Mesendoderm (in vitro differentiated cells): ENCODE data around the gene INO80B.

ENCODE experiments used
- DNase-seq: peaks from one replicate; pipeline ENCODE4 v3.0.0; 2013
- H2AK5ac ChIP-seq: 2 replicates; pipeline ENCODE4 v1.6.1; 2013; ENCODE audit warnings: low read length, inconsistent platforms
- H2BK120ac ChIP-seq: 2 replicates; pipeline ENCODE4 v1.6.1; 2013; ENCODE audit warnings: low read depth, mild to moderate bottlenecking, low read length, moderate library complexity, mixed read lengths
- H2BK15ac ChIP-seq: replicated peaks from 2 replicates; pipeline ENCODE4 v1.6.1; 2013; ENCODE audit warnings: low read depth, mild to moderate bottlenecking, moderate library complexity
- H2BK5ac ChIP-seq: 2 replicates; pipeline ENCODE4 v1.6.1; 2013; ENCODE audit warnings: low read length, inconsistent platforms
- H3K18ac ChIP-seq: 2 replicates; pipeline ENCODE4 v1.6.1; 2013; ENCODE audit warnings: mild to moderate bottlenecking, low read length, mixed read lengths
- H3K23ac ChIP-seq: one replicate; pipeline ENCODE4 v1.6.1; 2013; ENCODE audit warnings: low read length
- H3K27ac ChIP-seq: 2 replicates; pipeline ENCODE4 v1.5.1; 2013; ENCODE audit warnings: low read depth, mild to moderate bottlenecking, inconsistent platforms, low read length, moderate library complexity
- H3K27me3 ChIP-seq: 2 replicates; pipeline ENCODE4 v1.6.1; 2013; ENCODE audit warnings: low read length, control low read depth, mild to moderate bottlenecking, inconsistent platforms; ENCODE audit not compliant: insufficient read depth, poor library complexity
- H3K36me3 ChIP-seq: 2 replicates; pipeline ENCODE4 v1.6.1; 2013; ENCODE audit warnings: low read length, inconsistent platforms; ENCODE audit not compliant: control insufficient read depth, insufficient read depth
- H3K4ac ChIP-seq: one replicate; pipeline ENCODE4 v1.6.1; 2013; ENCODE audit warnings: low read depth, mild to moderate bottlenecking, low read length, moderate library complexity
- H3K4me1 ChIP-seq: 2 replicates; pipeline ENCODE4 v1.6.1; 2013; ENCODE audit warnings: low read depth, low read length, inconsistent platforms; ENCODE audit not compliant: control insufficient read depth
- H3K4me2 ChIP-seq: 2 replicates; pipeline ENCODE4 v1.6.1; 2013; ENCODE audit warnings: low read length
- H3K4me3 ChIP-seq: 2 replicates; pipeline ENCODE4 v1.5.1; 2013; ENCODE audit warnings: mild to moderate bottlenecking, low read length
- H3K56ac ChIP-seq: one replicate; pipeline ENCODE4 v1.6.1; 2013; ENCODE audit warnings: low read length
- H3K79me1 ChIP-seq: 2 replicates; pipeline ENCODE4 v1.6.1; 2013; ENCODE audit warnings: low read length, inconsistent platforms
- H3K79me2 ChIP-seq: 2 replicates; pipeline ENCODE4 v1.6.1; 2013; ENCODE audit warnings: mild to moderate bottlenecking, low read length; ENCODE audit not compliant: control insufficient read depth, insufficient read depth
- H3K9ac ChIP-seq: 2 replicates; pipeline ENCODE4 v1.6.1; 2013; ENCODE audit warnings: low read length, inconsistent platforms
- H4K5ac ChIP-seq: one replicate; pipeline ENCODE4 v1.6.1; 2013; ENCODE audit warnings: low read length
- H4K8ac ChIP-seq: one replicate; pipeline ENCODE4 v1.6.1; 2013; ENCODE audit warnings: low read depth, mild to moderate bottlenecking, control low read depth, low read length, moderate library complexity
- WGBS: extraction: QIAGEN DNeasy Blood & Tissue Kit; methylation state at CpG from one replicate; pipeline ENCODE4 v1.1.7; 2013; ENCODE audit warnings: low lambda C conversion rate, missing lambda C conversion rate; ENCODE audit not compliant: insufficient coverage; ENCODE audit errors: extremely low coverage; 5-methylcytosine and 5-hydroxymethylcytosine counted together

INO80B gene

DNA sequence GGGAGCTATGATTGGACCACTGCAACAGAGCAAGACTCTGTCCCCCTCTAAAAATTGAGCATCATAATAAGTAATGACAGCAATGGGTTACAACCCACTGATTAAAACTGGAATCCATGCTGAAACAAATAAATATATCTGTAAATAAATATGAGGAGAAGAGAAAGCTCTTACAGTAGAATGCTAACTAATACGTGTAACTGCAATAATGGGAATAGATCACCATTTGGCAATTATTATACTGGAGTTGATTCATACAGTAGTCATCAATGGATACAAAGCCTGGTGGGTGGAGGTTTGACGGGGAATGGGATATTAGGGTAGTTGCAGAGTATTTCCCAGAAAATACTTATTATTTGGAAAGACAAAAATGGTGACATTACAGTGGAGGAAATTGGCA is 6.1 kb upstream of the INO80B start:
- no peaks in the 10 kb centered on the region for H3K36me3 ChIP-seq
- H4K8ac ChIP-seq = no peak overlapping the region
- no peak overlapping the region for H2BK120ac ChIP-seq
- WGBS = no CpG with 5 or more reads among the region's 2 CpGs
- no peak overlapping the region for H3K4me3 ChIP-seq
- no peak overlapping the region for H3K4ac ChIP-seq
- no peak overlapping the region for H3K18ac ChIP-seq
- H3K27me3 ChIP-seq = no peaks in the 10 kb centered on the region
- H4K5ac ChIP-seq = no peak overlapping the region
- no peak overlapping the region for H2BK15ac ChIP-seq
- H3K4me1 ChIP-seq = no peaks in the 10 kb centered on the region
- H3K27ac ChIP-seq = no peak overlapping the region
- H3K23ac ChIP-seq = no peak overlapping the region
- no peaks in the 10 kb centered on the region for H3K79me2 ChIP-seq
- H3K4me2 ChIP-seq = no peak overlapping the region
- no peak overlapping the region for H2BK5ac ChIP-seq
- H3K9ac ChIP-seq = no peak overlapping the region
- no peak overlapping the region for H3K56ac ChIP-seq
- H3K79me1 ChIP-seq = no peaks in the 10 kb centered on the region
- H2AK5ac ChIP-seq = no peak overlapping the region
- no peak for DNase-seq

DNA sequence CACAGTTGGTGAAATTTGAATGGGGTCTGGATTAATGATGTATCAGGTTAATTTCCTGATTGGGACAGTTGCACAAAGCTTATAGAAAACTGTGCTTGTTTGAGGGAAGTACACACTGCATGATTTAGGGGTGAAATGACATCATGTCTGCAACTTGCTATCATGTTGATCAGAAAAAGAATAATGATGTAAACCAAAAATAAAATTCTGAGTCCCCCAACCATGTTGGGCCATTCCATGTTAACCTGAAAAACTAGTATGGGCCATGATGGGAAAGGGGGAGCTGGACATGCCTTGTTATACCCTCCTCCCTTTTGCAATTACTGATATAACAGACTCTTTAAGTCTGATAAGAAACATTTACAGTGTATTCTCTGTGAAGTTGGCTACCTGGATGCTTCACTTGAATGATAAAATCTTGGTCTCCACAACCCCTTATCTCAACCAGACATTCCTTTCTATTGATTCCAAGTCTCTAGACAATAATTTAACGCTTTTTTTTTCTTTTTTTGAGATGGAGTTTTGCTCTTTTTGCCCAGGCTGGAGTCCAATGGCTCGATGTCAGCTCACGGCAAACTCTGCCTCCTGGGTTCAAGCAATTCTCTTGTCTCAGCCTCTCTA is 4.2 kb upstream of the INO80B start:
- Histone ChIP-seq H3K9ac (no peak overlapping the region), H2BK5ac (no peak overlapping the region), H3K4ac (no peak overlapping the region), H3K27me3 (no peaks in the 10 kb centered on the region), H3K18ac (no peak overlapping the region), H3K4me1 (peaks cover 2% of the 10 kb centered on the region), H2BK15ac (no peak overlapping the region), H2AK5ac (no peak overlapping the region), H3K79me1 (peaks cover 3% of the 10 kb centered on the region), H3K27ac (no peak overlapping the region), H4K8ac (no peak overlapping the region), H3K79me2 (peaks cover 2% of the 10 kb centered on the region), H4K5ac (no peak overlapping the region), H3K36me3 (no peaks in the 10 kb centered on the region), H3K56ac (no peak overlapping the region), H3K23ac (no peak overlapping the region), H2BK120ac (no peak overlapping the region), H3K4me2 (no peak overlapping the region), H3K4me3 (no peak overlapping the region)
- no CpG with 5 or more reads among the region's 3 CpGs for WGBS
- DNase-seq = no peak

DNA sequence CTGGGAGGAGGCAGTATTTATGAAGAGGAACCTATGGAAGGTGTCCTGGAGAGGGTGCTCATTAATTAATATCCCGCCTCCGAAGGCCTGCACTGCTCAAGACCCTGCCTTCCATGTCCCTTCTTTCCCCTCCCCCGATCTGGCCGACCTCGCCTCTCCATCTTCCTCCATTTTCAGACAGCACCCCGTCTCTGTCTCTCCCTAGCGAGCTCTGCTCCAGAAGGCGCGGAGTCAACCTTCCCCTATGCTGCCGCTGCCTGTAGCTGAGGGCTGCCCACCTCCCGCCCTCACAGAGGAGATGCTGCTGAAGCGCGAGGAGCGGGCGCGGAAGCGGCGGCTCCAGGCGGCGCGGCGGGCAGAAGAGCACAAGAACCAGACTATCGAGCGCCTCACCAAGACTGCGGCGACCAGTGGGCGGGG is 2.3 kb downstream of the INO80B start:
- Histone ChIP-seq H4K8ac (peak overlapping the region; percentile 43), H2BK15ac (no peak overlapping the region), H3K79me1 (peaks cover 10% of the 10 kb centered on the region), H3K56ac (peak overlapping the region; percentile 77), H3K18ac (no peak overlapping the region), H3K27ac (peak overlapping the region; percentile 74), H3K4me2 (peak overlapping the region; percentile 44), H2AK5ac (no peak overlapping the region), H2BK120ac (no peak overlapping the region), H2BK5ac (peak overlapping the region; percentile 12), H4K5ac (no peak overlapping the region), H3K4ac (peak overlapping the region; percentile 22), H3K36me3 (peaks cover 3% of the 10 kb centered on the region), H3K23ac (no peak overlapping the region), H3K4me1 (peaks cover 6% of the 10 kb centered on the region), H3K9ac (peak overlapping the region; percentile 71), H3K79me2 (peaks cover 9% of the 10 kb centered on the region), H3K4me3 (peak overlapping the region; percentile 13), H3K27me3 (no peaks in the 10 kb centered on the region)
- no CpG with 5 or more reads among the region's 27 CpGs for WGBS
- no peak for DNase-seq

DNA sequence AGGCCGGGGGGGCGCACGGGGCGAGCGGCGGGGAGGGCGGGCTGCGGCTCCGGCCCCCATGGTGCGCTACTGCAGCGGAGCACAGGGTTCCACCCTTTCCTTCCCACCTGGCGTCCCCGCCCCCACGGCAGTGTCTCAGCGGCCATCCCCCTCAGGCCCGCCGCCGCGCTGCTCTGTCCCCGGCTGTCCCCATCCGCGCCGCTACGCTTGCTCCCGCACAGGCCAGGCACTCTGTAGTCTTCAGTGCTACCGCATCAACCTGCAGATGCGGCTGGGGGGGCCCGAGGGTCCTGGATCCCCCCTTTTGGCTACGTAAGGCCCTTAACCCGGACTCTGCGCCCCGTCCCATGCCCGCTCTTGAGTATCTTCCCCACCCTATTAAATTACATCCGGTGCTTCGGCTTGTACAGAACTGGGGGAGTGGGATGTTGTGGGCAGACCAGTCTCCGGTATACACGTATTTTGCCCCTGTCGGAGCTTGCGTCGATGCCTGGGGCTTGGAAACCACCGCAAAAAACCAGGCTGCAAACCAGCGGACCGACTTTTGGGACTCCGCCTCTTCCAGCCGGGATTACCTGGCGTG is 2.8 kb downstream of the INO80B start:
- Histone ChIP-seq H3K27me3 (no peaks in the 10 kb centered on the region), H3K18ac (peak overlapping the region; percentile 34), H3K4me3 (peak overlapping the region; percentile 68), H3K4me2 (peak overlapping the region; percentile 86), H2BK15ac (no peak overlapping the region), H2AK5ac (no peak overlapping the region), H3K36me3 (peaks cover 3% of the 10 kb centered on the region), H4K5ac (no peak overlapping the region), H3K56ac (peak overlapping the region; percentile 97), H3K4ac (peak overlapping the region; percentile 22), H3K23ac (no peak overlapping the region), H3K79me2 (peaks cover 9% of the 10 kb centered on the region), H3K9ac (peak overlapping the region; percentile 93), H2BK5ac (peak overlapping the region; percentile 76), H3K27ac (peak overlapping the region; percentile 93), H3K79me1 (peaks cover 10% of the 10 kb centered on the region), H2BK120ac (no peak overlapping the region), H3K4me1 (peaks cover 6% of the 10 kb centered on the region), H4K8ac (no peak overlapping the region)
- no CpG with 5 or more reads among the region's 46 CpGs for WGBS
- peak; percentile 80 for DNase-seq

DNA sequence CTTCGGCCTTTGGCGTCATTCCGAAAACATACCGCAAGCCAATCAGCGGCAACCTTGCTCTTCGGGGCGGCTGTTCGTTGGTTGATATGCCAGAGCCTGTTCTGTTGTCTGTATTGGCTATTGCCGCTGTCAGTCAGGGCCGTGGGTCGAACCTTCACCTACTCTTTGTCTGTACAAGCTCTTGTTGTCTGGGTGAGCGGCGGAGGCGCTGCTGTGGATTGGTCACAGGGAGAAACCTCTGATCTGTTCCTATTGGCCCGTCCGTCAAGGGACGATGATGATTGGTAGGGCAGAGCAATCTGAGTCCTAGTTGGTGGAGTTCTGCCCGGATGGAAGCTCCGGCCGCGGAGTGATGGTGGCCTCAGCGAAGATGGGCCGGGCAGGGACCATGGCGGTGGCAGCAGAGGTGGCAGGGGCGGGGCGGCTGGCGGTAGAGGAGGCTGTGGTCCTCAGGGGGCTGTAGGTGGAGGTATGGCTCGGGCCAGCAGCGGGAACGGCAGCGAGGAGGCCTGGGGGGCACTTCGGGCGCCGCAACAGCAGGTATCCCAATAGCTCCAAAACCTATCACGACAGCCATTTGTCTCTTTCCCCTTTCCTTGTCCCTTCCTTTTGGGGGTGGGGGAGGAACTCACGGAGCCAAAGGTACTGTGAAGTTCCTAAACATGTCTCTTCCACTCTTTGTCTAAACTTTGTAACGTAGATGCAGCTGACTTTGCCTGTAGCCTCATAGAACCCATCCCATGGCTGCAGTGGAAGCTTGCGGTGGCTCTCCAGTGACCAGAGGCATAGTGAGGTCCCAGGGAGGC is 3.4 kb downstream of the INO80B start, which contains the start of gene WBP1:
WBP1 (plus strand) TSS at position 307 of the 806 bp plus-strand sequence; CDS start at position 472, 165 bp downstream.
- H3K27me3 ChIP-seq = no peaks in the 10 kb centered on the region
- H2AK5ac ChIP-seq = peak within 1 kb of the TSS; percentile 84
- peak within 1 kb of the TSS; percentile 82 for H4K5ac ChIP-seq
- peaks cover 3% of the 10 kb centered on the region for H3K36me3 ChIP-seq
- H3K18ac ChIP-seq = peak within 1 kb of the TSS; percentile 34
- H3K4me1 ChIP-seq = peaks cover 6% of the 10 kb centered on the region
- peak within 1 kb of the TSS; percentile 96 for H3K4me2 ChIP-seq
- H3K79me2 ChIP-seq = peaks cover 9% of the 10 kb centered on the region
- peak within 1 kb of the TSS; percentile 99 for H3K4me3 ChIP-seq
- H2BK15ac ChIP-seq = no peak within 1 kb of the TSS
- H3K56ac ChIP-seq = peak within 1 kb of the TSS; percentile 100
- peak within 1 kb of the TSS; percentile 28 for H3K4ac ChIP-seq
- peak within 1 kb of the TSS; percentile 76 for H2BK5ac ChIP-seq
- peak; percentile 100 for DNase-seq
- WGBS = no CpG with 5 or more reads among the region's 38 CpGs
- peak within 1 kb of the TSS; percentile 93 for H3K27ac ChIP-seq
- peak within 1 kb of the TSS; percentile 100 for H3K9ac ChIP-seq
- peak within 1 kb of the TSS; percentile 43 for H4K8ac ChIP-seq
- no peak within 1 kb of the TSS for H3K23ac ChIP-seq
- peaks cover 10% of the 10 kb centered on the region for H3K79me1 ChIP-seq
- H2BK120ac ChIP-seq = no peak within 1 kb of the TSS
